Measurements from ENCODE around the gene BTF3L4. TPM values are rescaled to one million over a fixed set of nuclear protein-coding genes. Genes with fewer than 3 reads are reported as not detected.

Gene BTF3L4
- total RNA-seq, 1 experiment from 2014 or later: 89.4 TPM

DNA sequence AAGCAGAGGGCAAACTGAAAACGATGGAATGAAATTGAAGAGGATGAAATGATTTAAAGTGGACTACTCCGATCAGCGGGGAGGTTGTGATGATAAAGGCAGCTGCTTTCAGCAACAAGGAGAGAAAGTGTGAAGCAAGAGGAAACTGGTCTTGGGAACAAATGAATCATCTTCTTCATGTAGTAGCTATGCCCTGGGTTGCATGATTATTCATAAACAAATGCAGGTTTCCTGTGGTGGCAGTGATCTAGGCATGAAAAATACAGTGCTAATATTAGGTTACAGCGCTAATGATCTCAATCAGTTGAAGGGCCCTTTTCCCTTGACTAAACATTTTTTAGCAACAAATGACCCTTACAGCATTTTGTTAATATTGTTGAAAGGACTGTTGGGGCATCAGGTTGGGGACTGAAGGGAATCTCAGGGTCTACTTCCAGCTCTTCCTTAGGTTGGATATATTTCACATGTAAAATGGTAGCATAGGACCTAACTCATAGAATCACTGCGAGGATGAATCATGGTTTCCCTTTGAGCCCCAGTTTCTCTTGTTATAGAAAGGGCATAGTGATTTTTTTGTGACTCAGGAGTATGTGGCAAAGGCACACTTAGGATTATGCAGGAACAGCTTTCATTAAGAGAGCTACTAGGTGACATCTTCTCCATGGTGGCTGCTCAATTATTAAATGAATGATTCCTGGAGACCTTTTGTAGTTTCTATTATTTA lies 83.9 kb downstream of the BTF3L4 start (continued):
- TF ChIP-seq, protein P1, sequence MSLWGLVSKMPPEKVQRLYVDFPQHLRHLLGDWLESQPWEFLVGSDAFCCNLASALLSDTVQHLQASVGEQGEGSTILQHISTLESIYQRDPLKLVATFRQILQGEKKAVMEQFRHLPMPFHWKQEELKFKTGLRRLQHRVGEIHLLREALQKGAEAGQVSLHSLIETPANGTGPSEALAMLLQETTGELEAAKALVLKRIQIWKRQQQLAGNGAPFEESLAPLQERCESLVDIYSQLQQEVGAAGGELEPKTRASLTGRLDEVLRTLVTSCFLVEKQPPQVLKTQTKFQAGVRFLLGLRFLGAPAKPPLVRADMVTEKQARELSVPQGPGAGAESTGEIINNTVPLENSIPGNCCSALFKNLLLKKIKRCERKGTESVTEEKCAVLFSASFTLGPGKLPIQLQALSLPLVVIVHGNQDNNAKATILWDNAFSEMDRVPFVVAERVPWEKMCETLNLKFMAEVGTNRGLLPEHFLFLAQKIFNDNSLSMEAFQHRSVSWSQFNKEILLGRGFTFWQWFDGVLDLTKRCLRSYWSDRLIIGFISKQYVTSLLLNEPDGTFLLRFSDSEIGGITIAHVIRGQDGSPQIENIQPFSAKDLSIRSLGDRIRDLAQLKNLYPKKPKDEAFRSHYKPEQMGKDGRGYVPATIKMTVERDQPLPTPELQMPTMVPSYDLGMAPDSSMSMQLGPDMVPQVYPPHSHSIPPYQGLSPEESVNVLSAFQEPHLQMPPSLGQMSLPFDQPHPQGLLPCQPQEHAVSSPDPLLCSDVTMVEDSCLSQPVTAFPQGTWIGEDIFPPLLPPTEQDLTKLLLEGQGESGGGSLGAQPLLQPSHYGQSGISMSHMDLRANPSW (CRISPR knock-in tag; conservative IDR thresholded peaks at IDR 0.05; ENCODE audit: low read depth): no peak
- TF ChIP-seq NFYB (CRISPR knock-in tag; conservative IDR thresholded peaks at IDR 0.05; ENCODE audit: low read depth) (no peak), ZNF423 (CRISPR knock-in tag; IDR thresholded peaks at IDR 0.05) (no peak), ZBTB21 (CRISPR knock-in tag; IDR thresholded peaks at IDR 0.05; ENCODE audit: borderline replicate concordance) (no peak), ETV6 (CRISPR knock-in tag; IDR thresholded peaks at IDR 0.05) (no peak)
- TF ChIP-seq, protein P2, sequence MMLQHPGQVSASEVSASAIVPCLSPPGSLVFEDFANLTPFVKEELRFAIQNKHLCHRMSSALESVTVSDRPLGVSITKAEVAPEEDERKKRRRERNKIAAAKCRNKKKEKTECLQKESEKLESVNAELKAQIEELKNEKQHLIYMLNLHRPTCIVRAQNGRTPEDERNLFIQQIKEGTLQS (CRISPR knock-in tag; conservative IDR thresholded peaks at IDR 0.05): no peak

Other genes with a start within 250 kb of the BTF3L4 start
- 172 to 201 TPM (median 179 TPM) in 3 replicates for gene NRDC, start 177.6 kb upstream of the BTF3L4 start, total RNA-seq (2021)
- 33.7 to 36.9 TPM (median 34.1 TPM) in 3 replicates for gene RAB3B, start 65.6 kb upstream of the BTF3L4 start, total RNA-seq (2021)
- gene KTI12, start 22.5 kb upstream of the BTF3L4 start, total RNA-seq (2021): 9.4 to 10.1 TPM (median 9.9 TPM) in 3 replicates
- gene TXNDC12, start 1.1 kb upstream of the BTF3L4 start, total RNA-seq (2021): 80.6 to 89.2 TPM (median 80.9 TPM) in 3 replicates
- 19.2 to 20.1 TPM (median 19.6 TPM) in 3 replicates for gene ZFYVE9, start 85.8 kb downstream of the BTF3L4 start, total RNA-seq (2021)